Measurements from ENCODE around the gene AHDC1.

- TF ChIP-seq CTCF (conservative IDR thresholded peaks at IDR 0.05 in 1 of 2, IDR thresholded peaks at IDR 0.05 in 1 of 2; ENCODE audit: low read depth in 1 of 2, low read length in 2 of 2) (no peak), EZH2 (IDR thresholded peaks at IDR 0.05; ENCODE audit: low read length, missing control alignments) (no peak)
Measured at GRCh38 chr1:27622828-27623227, 18.9 kb upstream of the AHDC1 start.

Measured in fibroblast of lung (primary cell).